IPS-11a (cell line): ENCODE measurements around the gene ATG2A.
A peak's percentile ranks its signal among the peaks of the same experiment; 100 is the strongest.

ENCODE experiments used
- H3K4me3 ChIP-seq: one replicate; pipeline ENCODE4 v1.5.1; 2013; ENCODE audit warnings: low read depth, low read length, control low read depth

The ATG2A gene

DNA sequence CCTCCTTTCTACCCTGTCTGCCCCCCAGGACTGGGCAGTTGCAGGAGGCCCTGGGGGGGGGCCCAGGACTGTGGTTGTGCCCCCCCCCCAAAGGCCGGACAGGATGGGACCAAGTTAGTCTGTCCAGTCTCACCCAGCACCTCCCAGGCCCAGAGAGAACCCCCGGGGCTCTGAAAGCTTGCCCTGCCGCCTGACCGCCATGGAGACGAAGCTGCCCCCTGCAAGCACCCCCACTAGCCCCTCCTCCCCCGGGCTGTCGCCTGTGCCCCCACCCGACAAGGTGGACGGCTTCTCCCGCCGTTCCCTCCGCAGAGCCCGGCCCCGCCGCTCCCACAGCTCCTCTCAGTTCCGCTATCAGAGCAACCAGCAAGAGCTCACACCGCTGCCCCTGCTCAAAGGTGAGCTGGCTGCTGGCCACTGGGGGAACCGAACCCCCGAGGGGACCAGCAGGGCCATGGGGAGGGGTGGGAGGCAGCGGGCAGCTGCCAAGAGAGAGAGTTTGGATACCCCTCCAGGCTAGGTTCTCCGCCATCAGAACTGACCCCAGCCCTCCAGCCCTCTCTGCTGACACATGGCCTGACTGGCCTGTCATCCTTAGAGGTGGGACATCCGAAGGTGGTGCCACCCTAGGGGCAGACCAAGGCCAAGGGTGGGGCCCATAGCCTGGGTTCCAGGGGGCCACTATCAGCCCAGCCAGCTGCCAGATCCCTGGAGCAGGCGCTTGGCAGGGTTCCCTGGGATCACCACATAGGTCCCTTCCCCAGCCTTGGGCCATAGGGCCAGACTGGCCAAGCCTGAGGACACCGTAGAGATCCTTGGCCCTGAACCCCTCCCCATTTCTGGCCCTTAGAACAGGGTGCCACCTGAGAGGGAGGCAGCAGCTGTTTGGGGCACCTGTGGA, 8.8 kb upstream of the ATG2A start:
- no peak overlapping the region for H3K4me3 ChIP-seq

DNA sequence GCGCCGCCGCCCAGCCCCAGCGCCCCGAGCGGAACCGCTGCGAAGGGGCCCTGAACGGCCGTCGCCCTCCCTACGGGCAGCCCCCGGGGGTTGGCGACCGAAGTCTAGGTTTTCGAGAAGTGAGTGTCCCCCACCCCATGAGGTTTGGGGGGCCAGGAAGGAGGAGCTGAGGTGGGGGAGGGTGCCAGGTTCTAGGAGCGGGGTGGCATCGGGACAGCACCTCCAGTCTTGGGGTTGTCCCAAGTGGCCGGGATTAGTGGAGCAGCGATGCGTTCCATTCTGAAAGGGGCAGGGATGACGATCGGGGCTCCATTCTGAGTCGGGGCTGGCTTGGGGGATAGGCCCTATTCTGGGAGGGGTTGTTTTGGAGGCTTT, 7.9 kb upstream of the ATG2A start:
- peak overlapping the region; percentile 51 for H3K4me3 ChIP-seq

DNA sequence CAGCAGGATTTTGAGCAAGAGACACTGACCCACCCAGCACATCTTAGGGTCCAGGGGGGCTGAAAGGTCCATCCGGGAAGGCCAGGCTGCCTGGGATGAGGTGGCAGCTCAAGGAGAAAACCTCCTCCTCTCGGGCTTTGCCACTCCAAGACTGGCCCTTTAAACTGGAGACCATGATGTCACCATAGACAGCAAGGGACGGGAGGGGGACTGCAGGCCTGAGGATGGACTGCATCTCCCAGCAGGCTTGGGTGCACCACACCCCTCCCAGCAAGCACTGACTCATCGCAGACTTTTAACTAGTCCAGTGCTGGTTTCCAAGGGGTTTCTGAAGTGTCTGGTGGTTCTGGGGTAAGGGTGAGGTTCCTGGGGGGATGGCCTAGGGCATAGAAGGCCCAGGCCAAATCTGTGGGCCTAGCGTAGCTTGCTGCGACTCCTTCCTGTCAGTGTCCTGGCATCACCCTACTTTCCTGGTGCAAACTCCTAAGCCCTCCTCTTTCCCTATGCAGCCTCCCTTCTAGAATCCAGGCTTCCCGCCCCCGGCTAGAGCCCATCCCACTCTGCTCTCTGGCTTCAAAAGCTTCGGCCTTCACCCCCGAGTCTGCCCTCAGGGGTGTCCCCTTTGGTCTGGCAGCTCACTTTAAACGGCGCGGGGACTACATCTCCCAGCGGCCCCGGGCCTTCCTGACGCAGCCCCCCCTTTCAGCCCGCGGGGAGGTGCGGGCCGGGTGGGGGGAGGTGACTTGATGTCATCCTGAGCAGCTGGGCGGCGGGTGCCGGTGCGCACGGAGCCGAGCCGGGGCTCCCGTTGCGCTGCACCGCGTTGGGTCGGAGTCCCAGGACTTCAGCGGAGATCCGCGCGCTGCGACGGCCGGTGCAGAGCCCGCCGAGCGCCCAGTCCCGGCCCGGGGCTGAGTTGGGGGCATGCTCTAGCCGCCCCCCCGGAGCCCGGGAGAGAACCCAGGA, 7.2 kb upstream of the ATG2A start, which contains the start of gene PPP2R5B:
TSS of gene PPP2R5B (plus strand) at position 746 of the 966 bp plus-strand sequence. CDS start 1,046 bp downstream, outside the sequence.
- peak within 1 kb of the TSS; percentile 51 for H3K4me3 ChIP-seq

DNA sequence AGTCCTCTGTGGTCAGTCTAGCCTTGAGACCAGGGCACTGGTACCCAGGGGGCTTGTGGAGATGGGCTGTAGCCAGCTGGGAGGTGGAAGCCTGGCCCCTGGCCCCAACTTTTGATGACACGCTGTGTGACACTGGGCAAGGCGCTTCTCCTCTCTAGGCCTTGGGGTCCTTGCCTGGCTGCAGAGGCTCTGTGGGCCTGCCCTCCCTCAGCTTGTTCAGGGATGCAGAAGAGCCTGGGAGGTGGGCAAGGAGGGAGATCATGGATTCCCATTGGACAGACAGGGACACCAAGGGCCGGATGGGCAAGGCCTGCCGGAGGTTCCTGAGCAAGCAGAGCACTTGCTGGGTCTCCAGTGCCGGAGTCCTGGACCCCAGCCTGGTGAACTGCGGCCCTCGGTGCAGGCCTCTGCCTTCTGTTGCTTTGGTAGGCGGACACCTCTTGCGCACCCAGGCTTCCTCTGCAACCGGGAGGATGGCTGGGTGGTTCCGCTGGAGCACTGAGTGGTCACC, 6.2 kb upstream of the ATG2A start:
- H3K4me3 ChIP-seq: no peak overlapping the region

DNA sequence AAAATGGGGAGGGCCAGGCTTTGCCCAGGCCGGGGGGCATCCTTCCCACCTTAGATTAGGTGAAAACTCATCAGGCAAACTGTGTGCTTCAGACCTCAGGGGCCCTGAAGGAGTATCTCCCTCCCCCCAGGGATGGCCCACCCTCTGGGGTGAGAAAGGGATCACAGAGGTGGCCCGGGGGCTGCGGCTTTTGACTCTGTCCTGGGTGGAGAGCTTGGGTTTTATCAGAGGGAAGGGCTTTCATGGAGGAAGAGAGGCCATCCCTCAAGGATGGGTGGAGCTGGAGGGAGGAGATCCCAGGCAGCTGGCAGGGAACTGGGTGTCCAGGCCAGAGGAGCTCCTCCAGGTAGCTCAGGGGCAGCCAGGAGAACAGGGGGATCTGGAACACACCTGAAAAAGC, 4.4 kb upstream of the ATG2A start:
- H3K4me3 ChIP-seq: no peak overlapping the region

DNA sequence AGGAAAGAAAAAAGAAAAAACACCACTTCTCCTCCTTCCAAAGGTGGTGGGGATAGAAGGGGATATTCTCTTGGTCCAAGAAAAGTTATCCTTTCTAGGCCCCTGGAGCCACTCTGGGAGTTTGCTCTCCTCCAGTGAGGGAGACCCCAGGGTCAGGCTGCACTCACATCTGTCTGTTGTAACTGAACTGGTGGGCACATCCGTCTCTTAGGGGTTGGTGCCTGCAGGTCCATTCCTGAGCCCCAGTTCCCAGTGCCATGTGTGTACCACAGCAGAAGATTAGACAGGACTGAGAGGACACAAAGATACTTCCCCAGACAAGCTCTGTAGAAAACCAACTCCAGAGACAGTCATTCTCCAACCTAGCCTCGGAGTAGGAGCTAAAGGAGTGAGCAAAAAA, 3.1 kb upstream of the ATG2A start:
- H3K4me3 ChIP-seq: no peak overlapping the region

DNA sequence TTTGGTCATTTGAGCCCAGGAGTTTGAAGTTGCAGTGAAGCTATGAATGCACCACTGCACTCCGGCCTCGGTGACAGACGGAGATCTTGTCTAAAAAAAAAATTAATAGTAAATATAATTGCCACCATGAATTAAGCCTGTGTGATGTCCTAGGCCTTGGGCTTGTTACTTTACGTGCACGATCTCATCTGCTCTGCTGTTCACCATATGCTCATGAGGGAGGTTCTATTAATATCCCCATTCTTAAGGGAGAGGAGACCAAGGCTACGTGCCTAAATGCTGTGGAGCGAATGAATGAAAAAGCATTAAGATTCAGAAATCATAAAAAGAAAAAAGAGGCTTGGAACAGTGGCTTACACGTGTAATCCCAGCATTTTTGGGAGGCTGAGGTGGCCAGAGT, 2.6 kb upstream of the ATG2A start:
- H3K4me3 ChIP-seq: no peak overlapping the region

DNA sequence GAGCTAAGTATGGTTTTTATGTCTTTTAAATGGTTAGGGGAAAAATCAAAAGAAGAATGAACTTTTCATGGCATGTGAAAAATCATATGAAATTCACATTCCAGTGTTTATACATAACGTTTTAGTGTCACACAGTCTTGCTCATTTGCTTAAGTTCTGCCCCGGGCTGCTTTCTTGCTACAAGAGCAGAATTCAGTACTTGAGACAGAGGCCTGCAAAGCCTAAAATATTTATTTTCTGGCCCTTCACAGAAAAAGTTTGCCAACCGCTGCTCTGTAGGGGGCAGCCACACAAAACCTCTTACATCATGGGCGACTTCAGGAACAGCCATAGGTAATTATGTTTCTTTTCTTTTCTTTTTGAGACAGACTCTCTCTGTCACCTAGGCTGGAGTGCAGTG, 1.0 kb upstream of the ATG2A start:
- H3K4me3 ChIP-seq: peak overlapping the region; percentile 0

DNA sequence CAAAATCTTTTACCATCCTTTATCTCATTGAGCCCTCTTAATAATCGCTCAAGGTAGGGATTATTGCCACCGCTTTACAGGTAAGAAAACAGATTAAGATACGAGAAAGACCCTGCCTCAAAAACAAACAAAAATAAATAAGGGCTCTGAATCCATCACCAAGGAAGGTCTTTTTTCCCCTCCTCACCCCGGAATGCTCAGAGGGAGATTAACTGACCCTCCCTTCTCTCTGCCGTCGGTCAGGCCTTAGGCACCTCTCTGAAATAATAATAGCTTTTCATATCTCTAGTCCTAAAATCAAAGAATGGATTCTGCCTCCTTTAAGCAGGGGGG, 620 bp upstream of the ATG2A start:
- H3K4me3 ChIP-seq: peak overlapping the region; percentile 0

DNA sequence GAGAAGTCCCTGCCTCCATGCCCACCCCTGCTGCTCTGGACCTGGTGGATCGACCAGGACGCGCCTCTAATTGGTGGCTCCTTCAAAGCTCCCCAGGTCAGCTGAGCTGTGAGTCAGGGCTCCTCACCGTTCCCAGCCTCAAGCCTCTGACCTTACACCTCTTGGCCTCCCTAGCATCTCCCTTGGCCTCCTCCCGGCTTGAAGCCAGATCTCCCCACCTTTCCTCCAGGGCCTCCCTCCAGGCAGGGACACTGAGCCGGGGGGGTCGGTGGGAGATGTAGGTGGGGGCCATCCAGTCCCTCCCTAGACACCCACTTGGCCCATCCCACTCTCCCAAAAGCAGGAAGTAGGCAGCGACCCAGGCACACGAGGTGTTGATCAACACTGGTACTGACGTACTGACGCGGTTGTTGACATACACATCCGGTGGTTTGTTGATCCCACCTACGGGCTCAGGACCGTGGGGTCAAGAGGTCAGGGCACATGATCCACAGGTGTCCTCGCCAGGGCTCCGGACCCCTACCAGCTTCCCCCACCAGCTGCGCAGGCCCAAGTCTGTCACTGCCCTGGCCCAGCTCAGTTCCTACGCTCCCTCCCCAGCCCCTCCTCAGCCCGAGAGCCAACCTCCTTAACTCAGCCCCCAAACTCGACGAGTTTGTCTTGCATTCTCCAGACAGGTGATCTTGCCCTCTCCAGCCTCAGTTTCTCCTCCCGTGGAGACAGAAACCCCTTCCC, 802 bp downstream of the ATG2A start:
- peak overlapping the region; percentile 84 for H3K4me3 ChIP-seq

DNA sequence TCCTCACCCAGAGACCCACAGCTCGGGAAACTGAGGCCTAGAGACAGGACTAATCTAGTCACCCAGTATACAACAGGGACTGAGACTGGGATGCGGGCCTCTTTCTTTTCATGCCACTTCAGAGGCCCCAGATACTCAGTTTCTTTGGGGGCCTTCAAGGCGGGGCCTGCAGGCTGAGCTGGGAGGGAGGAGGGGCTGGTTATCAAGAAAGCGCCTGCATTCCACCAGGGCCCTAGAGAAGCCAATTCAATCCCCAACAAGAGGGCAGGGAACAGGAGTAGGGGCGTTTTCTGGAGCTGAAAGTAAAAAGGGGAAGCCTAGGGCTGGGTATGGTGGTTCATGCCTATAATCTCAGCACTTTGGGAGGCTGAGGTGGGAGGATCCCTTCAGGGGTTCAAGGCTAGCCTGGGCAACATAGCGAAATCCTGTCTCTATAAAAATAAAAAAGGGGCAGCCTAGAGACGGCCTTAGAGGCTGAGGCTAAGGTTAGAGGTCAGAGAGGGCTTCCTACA, 1.6 kb downstream of the ATG2A start:
- no peak overlapping the region for H3K4me3 ChIP-seq

DNA sequence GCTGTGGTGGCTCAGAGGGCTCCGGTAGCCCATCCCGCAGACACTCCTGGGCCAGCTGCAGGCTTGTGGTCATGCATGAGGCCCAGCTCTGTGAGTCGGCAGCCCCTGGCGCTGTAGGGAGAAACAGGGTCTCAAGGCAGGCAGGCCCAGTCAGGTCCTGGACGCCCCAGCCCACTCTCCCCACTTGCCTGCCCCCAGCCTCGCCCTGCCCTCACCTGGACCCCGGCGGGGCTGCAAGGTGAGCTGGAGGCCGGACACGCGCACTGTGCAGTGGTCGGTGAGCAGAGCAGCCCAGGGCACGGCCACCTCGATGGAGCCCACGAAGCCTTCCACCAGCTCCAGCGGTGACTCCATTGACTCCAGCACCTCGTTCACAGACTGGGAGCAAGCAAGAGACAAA, 2.9 kb downstream of the ATG2A start:
- no peak overlapping the region for H3K4me3 ChIP-seq

DNA sequence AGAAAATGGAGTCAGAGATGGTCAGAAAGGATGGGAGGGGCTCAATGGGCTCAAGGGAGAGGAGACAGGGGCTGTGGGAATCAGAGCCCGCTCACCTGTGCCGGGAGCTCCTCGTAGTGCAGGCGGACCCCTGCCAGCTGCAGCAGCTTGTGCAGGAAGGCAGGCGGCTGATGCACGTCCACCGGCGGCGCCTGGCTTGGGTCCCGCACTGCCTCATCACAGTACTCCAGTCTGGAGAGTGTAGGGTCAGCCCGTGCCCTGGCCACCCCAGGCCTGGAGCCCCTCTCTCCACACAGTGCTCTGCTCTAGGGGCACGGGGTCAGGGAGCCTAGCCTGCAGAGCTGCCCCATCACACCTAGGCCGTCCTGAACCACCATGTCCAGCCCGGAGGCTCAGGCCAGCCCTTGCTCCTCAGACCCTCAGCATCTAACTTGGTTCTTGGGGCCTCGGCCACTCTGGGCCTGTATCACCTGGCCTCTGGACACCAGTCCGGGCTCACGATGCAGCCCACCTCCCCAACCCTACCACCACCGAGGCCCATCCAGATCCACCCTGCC, 3.8 kb downstream of the ATG2A start:
- no peak overlapping the region for H3K4me3 ChIP-seq

DNA sequence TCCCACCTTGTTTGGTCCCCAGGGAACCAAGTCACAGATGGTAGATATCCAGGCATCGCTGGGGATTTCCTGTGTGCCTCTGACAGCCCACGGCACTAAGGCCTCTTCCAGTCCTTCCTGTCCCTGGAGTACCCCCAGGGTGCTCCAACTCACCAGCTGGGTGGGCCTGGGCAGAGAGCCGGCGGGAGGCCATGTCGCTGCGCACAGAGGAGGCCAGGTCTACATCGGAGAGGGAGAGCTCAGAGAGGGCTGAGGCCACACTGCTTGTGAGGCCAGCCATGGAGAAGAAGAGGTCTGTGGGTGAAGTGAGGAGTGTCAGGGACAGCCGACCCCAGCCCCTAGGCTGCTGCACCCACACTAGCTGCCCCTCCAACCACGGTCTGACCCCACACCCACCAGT, 5.3 kb downstream of the ATG2A start:
- no peak overlapping the region for H3K4me3 ChIP-seq

DNA sequence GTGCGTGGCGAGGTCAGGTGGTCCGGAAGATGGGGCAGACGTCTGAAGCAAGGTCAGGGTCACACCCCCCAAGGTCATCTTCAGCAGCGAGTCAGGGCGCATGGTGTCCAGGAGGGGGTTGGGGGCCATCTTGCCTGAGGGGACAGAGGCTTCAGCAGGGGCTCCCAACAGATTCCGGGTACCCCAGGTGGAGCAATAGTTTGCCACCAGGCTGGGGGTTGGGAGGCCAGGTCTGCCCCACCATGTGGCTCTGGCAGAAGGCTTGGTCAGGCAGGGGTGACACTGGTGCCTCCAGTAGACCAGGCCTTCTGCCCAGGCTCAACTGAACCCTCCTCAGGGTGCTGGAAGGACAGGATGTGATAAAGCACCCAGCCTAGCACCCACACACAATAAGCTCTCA, 5.9 kb downstream of the ATG2A start:
- no peak overlapping the region for H3K4me3 ChIP-seq

DNA sequence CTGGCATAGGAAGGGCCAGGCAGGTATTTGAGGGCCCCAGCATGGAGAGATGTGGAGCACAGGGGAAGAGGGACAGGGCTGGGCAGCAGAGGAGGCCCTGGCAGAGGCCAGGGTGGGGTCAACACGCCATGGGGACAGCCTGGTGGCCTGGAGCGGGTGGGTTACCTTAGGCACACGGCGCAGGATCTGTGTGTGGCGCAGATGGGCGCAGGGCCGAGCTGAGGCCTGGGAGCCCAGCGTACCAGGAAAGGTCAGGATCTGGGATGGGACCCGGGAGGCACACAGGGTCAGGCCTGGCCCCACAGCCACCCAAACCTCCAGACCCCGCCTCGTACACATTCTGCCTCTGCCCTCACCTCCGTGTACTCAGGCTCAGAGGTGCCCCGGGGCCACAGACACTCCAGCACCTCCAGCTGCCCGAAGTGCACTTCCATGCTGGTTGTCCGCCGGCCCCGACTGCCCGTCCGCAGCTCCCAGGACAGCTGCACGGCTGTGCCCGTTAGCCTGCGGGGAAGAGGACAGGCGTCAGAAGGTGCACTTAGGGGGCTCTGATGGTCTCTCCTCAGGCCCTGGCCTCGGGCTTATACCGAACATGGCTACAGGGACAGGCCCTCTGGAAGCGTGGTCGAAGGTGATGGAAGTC, 6.4 kb downstream of the ATG2A start:
- H3K4me3 ChIP-seq: no peak overlapping the region

DNA sequence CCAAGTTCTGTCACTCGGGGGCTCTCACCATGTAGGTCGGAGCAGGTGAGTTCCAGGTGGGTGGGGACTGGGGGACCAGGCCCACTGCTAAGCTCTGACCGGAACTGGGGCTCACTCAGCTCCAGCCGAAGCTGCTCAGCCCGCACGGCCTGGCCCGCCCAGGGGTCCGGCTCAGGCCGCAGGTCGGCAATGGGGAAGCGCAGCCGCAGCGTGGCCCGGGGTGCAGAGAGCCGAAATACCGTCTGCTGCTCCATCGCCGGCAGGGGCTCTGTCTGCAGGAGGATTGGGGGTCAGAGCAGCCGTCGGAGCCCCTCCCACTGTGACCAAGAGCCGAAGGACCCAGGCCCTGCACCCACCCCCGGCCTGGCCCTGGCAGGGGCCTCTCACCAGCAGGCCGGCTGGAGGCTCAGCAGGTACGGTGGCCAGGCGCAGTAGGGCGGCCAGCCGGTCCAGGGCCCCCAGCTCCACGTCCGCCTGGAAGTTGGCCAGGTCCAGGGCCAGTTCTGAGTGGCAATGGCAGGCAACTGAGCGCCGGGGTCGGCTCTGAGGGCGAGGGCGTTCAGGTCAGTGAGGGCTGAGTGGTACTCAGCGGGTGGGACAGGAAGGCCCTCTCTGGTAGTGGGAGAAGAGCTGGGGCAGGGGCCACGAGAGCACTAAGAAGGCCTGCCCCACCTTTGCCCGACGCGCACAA, 7.2 kb downstream of the ATG2A start:
- no peak overlapping the region for H3K4me3 ChIP-seq

DNA sequence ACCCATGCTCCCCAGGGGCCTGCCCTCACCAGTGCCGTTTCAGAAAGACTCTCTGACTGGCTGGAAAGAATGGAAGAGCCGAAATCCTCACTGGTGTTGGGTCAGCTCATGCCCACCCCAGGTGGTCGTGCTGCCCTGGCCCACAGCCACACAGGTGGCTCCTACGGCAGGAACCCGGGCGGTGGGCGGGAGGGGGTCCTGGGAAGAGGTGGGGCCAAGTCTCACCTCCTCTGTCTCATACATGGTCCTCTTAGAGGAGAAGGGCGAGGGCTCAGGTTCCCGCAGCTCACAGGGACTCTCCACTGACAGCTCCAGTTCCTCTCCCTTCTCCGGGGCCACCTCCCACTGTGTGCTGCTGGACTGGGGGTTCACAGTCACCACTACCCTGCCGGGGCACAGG, 8.2 kb downstream of the ATG2A start:
- no peak overlapping the region for H3K4me3 ChIP-seq

DNA sequence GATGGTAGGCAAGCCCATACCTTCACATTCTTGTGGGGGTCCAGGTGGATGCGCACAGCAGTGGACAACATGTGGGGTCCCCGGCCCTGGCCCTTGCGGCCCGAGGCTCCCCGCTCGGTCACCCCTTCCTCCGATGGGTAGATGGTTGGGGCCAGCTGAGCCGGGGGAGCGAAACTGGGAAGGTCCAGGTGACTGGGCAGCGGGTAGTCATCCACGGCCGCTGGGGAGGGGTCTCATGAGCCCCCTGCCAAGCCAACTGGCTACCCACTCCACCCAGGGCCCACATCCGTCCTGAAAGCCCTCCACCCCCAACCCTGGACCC, 10.7 kb downstream of the ATG2A start:
- H3K4me3 ChIP-seq: no peak overlapping the region
